Midbrain (tissue), 1 donor: ENCODE data around the gene FAM53B.
A peak's percentile ranks its signal among the peaks of the same experiment; 100 is the strongest.
"Not testable (repeated sequence)": the region's sequence is repeated elsewhere in the genome, so short reads cannot be mapped to it uniquely, and the experiment has no call there.

Source experiments
- DNase-seq: peaks from one replicate; lab custom pipeline; 2025; lab: John Stamatoyannopoulos, UW

Gene FAM53B

GRCh38 chr10:124598196-124598595, 146.0 kb downstream of the FAM53B start:
- no peak for DNase-seq

- no peak for DNase-seq
Observed at GRCh38 chr10:124597846-124598165, 146.4 kb downstream of the FAM53B start.

GRCh38 chr10:124596962-124597845, 147.0 kb downstream of the FAM53B start:
- no peak for DNase-seq

- no peak for DNase-seq
Observed at GRCh38 chr10:124596116-124596785, 147.9 kb downstream of the FAM53B start.

- DNase-seq = no peak
Observed at GRCh38 chr10:124595143-124595883, 148.9 kb downstream of the FAM53B start.

- DNase-seq = no peak
Observed at GRCh38 chr10:124594240-124594639, 149.9 kb downstream of the FAM53B start.

GRCh38 chr10:124593431-124593985, 150.7 kb downstream of the FAM53B start:
- no peak for DNase-seq

GRCh38 chr10:124592736-124593430, 151.3 kb downstream of the FAM53B start:
- DNase-seq = peak; percentile 4

- no peak for DNase-seq
Observed at GRCh38 chr10:124592101-124592500, 152.1 kb downstream of the FAM53B start.

- DNase-seq = no peak
Observed at GRCh38 chr10:124591123-124591495, 153.1 kb downstream of the FAM53B start.

GRCh38 chr10:124590216-124591122, 153.7 kb downstream of the FAM53B start:
- peak; percentile 57 for DNase-seq

GRCh38 chr10:124589491-124590041, 154.6 kb downstream of the FAM53B start:
- peak; percentile 83 for DNase-seq

- DNase-seq = peak; percentile 41
Observed at GRCh38 chr10:124588736-124589490, 155.3 kb downstream of the FAM53B start.

- not testable (repeated sequence) for DNase-seq
Observed at GRCh38 chr10:124588341-124588735, 155.8 kb downstream of the FAM53B start.

- DNase-seq = no peak
Observed at GRCh38 chr10:124587811-124588211, 156.4 kb downstream of the FAM53B start.

- DNase-seq = no peak
Observed at GRCh38 chr10:124586142-124586541, 158.0 kb downstream of the FAM53B start.

- no peak for DNase-seq
Observed at GRCh38 chr10:124579011-124579399, 165.2 kb downstream of the FAM53B start.

GRCh38 chr10:124578231-124579010, 165.8 kb downstream of the FAM53B start:
- no peak for DNase-seq

- DNase-seq = no peak
Observed at GRCh38 chr10:124577651-124578050, 166.5 kb downstream of the FAM53B start.
